Neuronal stem cell (in vitro differentiated cells): ENCODE data around the gene DGKD.

ENCODE experiments used
- DNase-seq: peaks from one replicate; pipeline ENCODE4 v3.0.0-alpha.2; 2013; ENCODE audit warnings: low spot score
- H2AFZ ChIP-seq: one replicate; pipeline ENCODE4 v1.6.1; 2013; ENCODE audit warnings: mild to moderate bottlenecking, low read length, inconsistent platforms
- H2AK5ac ChIP-seq: 2 replicates; pipeline ENCODE4 v1.6.1; 2013; ENCODE audit warnings: low read depth, mild to moderate bottlenecking, inconsistent platforms, low read length, moderate library complexity, mixed read lengths
- H2BK120ac ChIP-seq: 2 replicates; pipeline ENCODE4 v1.6.1; 2013; ENCODE audit warnings: low read depth, mild to moderate bottlenecking, inconsistent platforms, low read length, moderate library complexity, mixed read lengths
- H2BK12ac ChIP-seq: one replicate; pipeline ENCODE4 v1.6.1; 2013; ENCODE audit warnings: low read length, inconsistent platforms
- H2BK15ac ChIP-seq: 2 replicates; pipeline ENCODE4 v1.6.1; 2013; ENCODE audit warnings: mild to moderate bottlenecking, low read length, inconsistent platforms, mixed read lengths
- H2BK5ac ChIP-seq: one replicate; pipeline ENCODE4 v1.6.1; 2013; ENCODE audit warnings: inconsistent platforms, mild to moderate bottlenecking, low read length, moderate library complexity
- H3K14ac ChIP-seq: one replicate; pipeline ENCODE4 v1.6.1; 2013; ENCODE audit warnings: low read length, inconsistent platforms
- H3K18ac ChIP-seq: 2 replicates; pipeline ENCODE4 v1.6.1; 2013; ENCODE audit warnings: low read length, inconsistent platforms
- H3K23ac ChIP-seq: 2 replicates; pipeline ENCODE4 v1.6.1; 2013; ENCODE audit warnings: low read depth, mild to moderate bottlenecking, mixed read lengths, low read length, inconsistent platforms; ENCODE audit not compliant: poor library complexity
- H3K27ac ChIP-seq: replicated peaks from 3 replicates; pipeline ENCODE4 v1.5.1; 2013; ENCODE audit warnings: low read length, inconsistent platforms
- H3K27me3 ChIP-seq, 3 experiments: 2 replicates each; pipeline ENCODE4 v1.6.1; 2013; ENCODE audit warnings: low read length in 3 of 3, mild to moderate bottlenecking in 2 of 3, inconsistent platforms in 1 of 3, low read depth in 1 of 3, mixed read lengths in 1 of 3, moderate library complexity in 1 of 3; ENCODE audit not compliant: control insufficient read depth in 3 of 3, insufficient read depth in 3 of 3
- H3K36me3 ChIP-seq, 2 donors: replicated peaks in 1 of 2; 2 replicates each; pipeline ENCODE4 v1.6.1; 2013; ENCODE audit warnings: low read length in 2 of 2; ENCODE audit not compliant: control insufficient read depth in 2 of 2, insufficient read depth in 2 of 2
- H3K4ac ChIP-seq: 2 replicates; pipeline ENCODE4 v1.6.1; 2013; ENCODE audit warnings: inconsistent platforms, mild to moderate bottlenecking, low read length, moderate library complexity
- H3K4me1 ChIP-seq, 2 donors: 1 replicate in 1 of 2; 2 replicates in 1 of 2; pipeline ENCODE4 v1.6.1; 2013; ENCODE audit warnings: low read length in 2 of 2, low read depth in 1 of 2; ENCODE audit not compliant: control insufficient read depth in 2 of 2, insufficient read depth in 1 of 2
- H3K4me2 ChIP-seq: one replicate; pipeline ENCODE4 v1.6.1; 2013; ENCODE audit warnings: mild to moderate bottlenecking, low read length, inconsistent platforms; ENCODE audit not compliant: insufficient read depth, poor library complexity, severe bottlenecking
- H3K4me3 ChIP-seq, 2 donors: 2 replicates each; pipeline ENCODE4 v1.5.1; 2013; ENCODE audit warnings: low read length in 2 of 2, mild to moderate bottlenecking in 2 of 2, inconsistent platforms in 1 of 2, moderate library complexity in 1 of 2
- H3K79me1 ChIP-seq: one replicate; pipeline ENCODE4 v1.6.1; 2013; ENCODE audit warnings: low read depth, mild to moderate bottlenecking, inconsistent platforms, low read length, moderate library complexity
- H3K9ac ChIP-seq: one replicate; pipeline ENCODE4 v1.6.1; 2013; ENCODE audit warnings: mild to moderate bottlenecking, low read depth, low read length, inconsistent platforms; ENCODE audit not compliant: poor library complexity
- H3K9me3 ChIP-seq, 2 donors: replicated peaks in 1 of 2; 2 replicates each; pipeline versions ENCODE3 to v1.6.1; 2013; ENCODE audit warnings: low read length in 2 of 2, mild to moderate bottlenecking in 2 of 2, inconsistent platforms in 1 of 2, low read depth in 1 of 2, mixed read lengths in 1 of 2, moderate library complexity in 1 of 2; ENCODE audit not compliant: control insufficient read depth in 2 of 2, insufficient read depth in 1 of 2
- H4K8ac ChIP-seq: one replicate; pipeline ENCODE4 v1.6.1; 2013; ENCODE audit warnings: low read depth, mild to moderate bottlenecking, inconsistent platforms, low read length, moderate library complexity
- H4K91ac ChIP-seq: one replicate; pipeline ENCODE4 v1.6.1; 2013; ENCODE audit warnings: low read length, low read depth, mild to moderate bottlenecking, inconsistent platforms; ENCODE audit not compliant: poor library complexity
- WGBS, 2 donors: extraction: QIAGEN DNeasy Blood & Tissue Kit; methylation state at CpG; one replicate each; pipeline ENCODE4 v1.1.7; 2013; ENCODE audit warnings: missing lambda C conversion rate in 2 of 2, mixed read lengths in 1 of 2; ENCODE audit not compliant: insufficient read length in 2 of 2, insufficient replicate concordance in 1 of 2; ENCODE audit errors: extremely low coverage in 2 of 2; 5-methylcytosine and 5-hydroxymethylcytosine counted together

DGKD gene

DNA sequence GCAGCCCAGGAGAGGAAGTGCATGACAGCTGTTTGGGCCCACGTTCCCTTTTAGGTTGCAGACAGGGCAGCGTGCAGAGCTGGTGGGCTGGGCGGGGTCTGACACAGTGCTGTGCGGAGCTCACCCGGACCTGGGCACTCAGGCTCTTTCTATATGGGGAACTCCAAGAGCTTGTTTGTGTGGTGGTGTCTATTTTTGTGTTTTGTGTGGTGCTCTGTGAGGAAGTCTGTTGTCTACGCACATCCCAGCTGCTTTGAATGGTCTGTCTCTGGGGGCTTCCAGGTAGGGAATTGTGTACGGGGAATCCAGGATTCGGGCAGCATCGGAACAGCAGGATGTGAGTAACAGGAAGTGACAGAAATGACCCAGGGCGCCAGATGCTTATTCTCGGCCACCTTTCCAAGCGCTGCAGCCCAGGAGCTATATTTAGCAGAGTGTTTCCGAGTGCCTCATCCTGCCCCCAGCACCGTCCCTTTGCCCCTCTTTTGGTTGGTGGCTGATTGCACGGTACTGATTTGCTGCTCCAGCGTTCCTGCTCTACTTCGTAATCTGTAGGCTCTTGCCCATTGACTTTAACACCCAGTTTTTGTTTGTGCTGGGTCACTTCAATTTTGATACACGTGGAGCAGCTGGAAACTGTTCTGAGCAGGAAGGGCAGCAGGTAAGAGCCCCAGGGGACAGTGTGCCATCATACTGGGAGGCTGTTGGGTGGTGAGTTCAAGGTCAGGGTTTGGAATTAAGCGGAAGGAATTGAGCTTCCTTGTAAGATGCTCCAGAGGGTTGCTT lies 64.7 kb downstream of the DGKD start:
- peak overlapping the region; percentile 32 for H3K14ac ChIP-seq
- H3K9me3 ChIP-seq: no peaks in the 10 kb centered on the region
- H2AFZ ChIP-seq: no peak overlapping the region
- no peak overlapping the region for H2BK5ac ChIP-seq
- no peak overlapping the region for H4K91ac ChIP-seq
- no peak overlapping the region for H3K4ac ChIP-seq
- no peak overlapping the region for H2AK5ac ChIP-seq
- no peaks in the 10 kb centered on the region for H3K27me3 ChIP-seq
- no peaks in the 10 kb centered on the region for H3K36me3 ChIP-seq
- no peak overlapping the region for H3K4me3 ChIP-seq
- no peak overlapping the region for H2BK12ac ChIP-seq
- no peak overlapping the region for H3K4me2 ChIP-seq
- H2BK120ac ChIP-seq: no peak overlapping the region
- no peak overlapping the region for H4K8ac ChIP-seq
- H3K23ac ChIP-seq: no peak overlapping the region
- peaks cover 6% of the 10 kb centered on the region for H3K79me1 ChIP-seq
- H3K9ac ChIP-seq: no peak overlapping the region
- WGBS, 2 donors: no CpG with 5 or more reads among the region's 19 CpGs
- no peak overlapping the region for H2BK15ac ChIP-seq
- DNase-seq: no peak
- H3K27ac ChIP-seq: no peak overlapping the region
- H3K4me1 ChIP-seq: peaks cover 6 to 14% of the 10 kb centered on the region in 2 donors
- H3K18ac ChIP-seq: no peak overlapping the region

DNA sequence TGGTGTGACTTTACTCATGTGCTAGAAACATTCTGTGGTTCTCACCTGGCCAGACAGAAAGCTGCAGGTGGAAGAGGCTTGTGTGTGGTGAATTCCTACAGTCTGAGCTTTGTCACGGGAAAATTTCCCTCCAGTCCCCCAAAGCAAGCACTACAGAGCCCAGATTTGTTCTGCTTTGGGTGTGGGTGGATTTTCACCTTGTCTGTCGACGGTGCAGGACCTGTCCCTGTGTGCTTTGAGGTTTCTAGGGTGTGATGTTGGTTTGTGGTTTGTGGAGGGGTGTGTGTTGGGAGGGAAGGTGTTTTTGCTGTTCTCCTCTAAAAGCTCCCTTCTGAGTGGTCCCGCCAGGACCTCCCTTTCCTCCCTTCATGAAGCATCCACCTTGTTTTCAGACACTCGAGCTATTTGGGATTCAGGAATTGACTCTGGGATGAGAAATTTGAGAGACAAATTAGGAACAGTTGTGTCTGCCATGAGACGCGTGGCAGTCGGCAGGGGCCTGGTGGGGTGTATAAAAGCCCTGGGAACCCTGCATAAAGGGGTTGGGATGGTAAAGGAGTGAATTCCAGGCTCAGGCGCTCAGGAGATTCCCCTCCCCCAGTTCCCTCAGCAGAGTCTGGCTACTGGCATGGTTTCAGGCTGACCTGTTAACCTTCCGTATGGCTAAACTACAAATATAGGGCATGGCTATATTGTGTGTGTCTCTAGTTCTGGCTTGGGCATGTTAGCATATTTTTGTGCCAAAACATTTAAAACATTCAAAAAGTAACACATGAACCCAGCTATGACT lies 65.5 kb downstream of the DGKD start:
- Histone ChIP-seq H3K14ac (no peak overlapping the region), H4K91ac (no peak overlapping the region), H2BK12ac (no peak overlapping the region), H3K36me3 (no peaks in the 10 kb centered on the region), H3K4me2 (no peak overlapping the region), H3K18ac (no peak overlapping the region), H2AFZ (no peak overlapping the region), H3K9me3 (no peaks in the 10 kb centered on the region), H3K27me3 (no peaks in the 10 kb centered on the region), H3K4me3 (no peak overlapping the region), H3K4me1 (peaks cover 6 to 12% of the 10 kb centered on the region in 2 donors), H3K79me1 (peaks cover 3% of the 10 kb centered on the region), H2BK15ac (no peak overlapping the region), H3K9ac (no peak overlapping the region), H2BK5ac (no peak overlapping the region), H2AK5ac (no peak overlapping the region), H4K8ac (no peak overlapping the region), H3K23ac (no peak overlapping the region), H3K4ac (no peak overlapping the region), H3K27ac (no peak overlapping the region), H2BK120ac (no peak overlapping the region)
- DNase-seq: no peak
- no CpG with 5 or more reads among the region's 10 CpGs for WGBS, 2 donors

DNA sequence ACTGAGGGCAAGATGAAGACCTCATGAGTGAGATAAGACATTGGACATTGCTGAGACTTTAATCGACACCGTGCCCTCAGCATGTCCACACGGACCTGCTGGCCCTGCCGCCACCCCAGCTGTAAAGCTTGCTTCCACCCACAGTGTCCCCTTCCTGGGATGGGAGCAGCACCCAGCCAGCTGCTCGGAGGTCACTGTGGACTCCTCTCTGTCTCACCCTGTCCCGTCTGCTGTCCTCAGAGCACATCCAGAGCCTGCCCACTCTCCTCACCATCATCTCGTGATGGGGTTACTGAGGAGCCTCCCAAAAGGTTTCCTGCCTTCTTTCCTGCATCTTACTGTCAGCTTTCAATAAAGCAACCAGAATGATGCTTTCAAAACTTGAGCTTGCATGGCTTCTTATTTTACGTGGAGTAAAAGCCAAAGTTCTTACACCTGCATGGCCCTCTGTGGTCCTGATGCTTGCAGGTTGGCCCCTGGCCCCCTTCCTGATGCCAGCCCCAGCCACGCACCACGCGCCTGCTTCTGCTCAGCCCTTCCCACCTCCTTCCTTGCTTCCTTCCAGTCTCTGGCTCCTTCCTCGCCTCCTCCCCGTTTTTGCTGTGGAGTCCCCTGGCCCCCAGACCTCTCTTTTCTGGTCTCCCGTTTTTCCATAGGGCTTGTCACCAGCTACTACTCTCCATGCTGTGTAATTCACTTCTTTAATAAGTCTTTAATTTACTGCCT lies 67.0 kb downstream of the DGKD start:
- peak overlapping the region; percentile 35 for H2AK5ac ChIP-seq
- no peak for DNase-seq

More for the DNA sequence above, 67.0 kb downstream of the DGKD start:
- Histone ChIP-seq H3K4ac (no peak overlapping the region), H3K18ac (peak overlapping the region; percentile 30), H2BK12ac (peak overlapping the region; percentile 48), H3K4me1 (peaks cover 6 to 12% of the 10 kb centered on the region in 2 donors), H3K27ac (no peak overlapping the region), H3K4me2 (no peak overlapping the region), H3K36me3 (no peaks in the 10 kb centered on the region), H2AFZ (no peak overlapping the region), H4K8ac (no peak overlapping the region), H3K4me3 (no peak overlapping the region), H2BK120ac (no peak overlapping the region), H3K27me3 (no peaks in the 10 kb centered on the region), H3K14ac (no peak overlapping the region), H3K79me1 (peaks cover 3% of the 10 kb centered on the region), H4K91ac (no peak overlapping the region), H2BK15ac (no peak overlapping the region), H3K23ac (no peak overlapping the region), H3K9ac (no peak overlapping the region), H2BK5ac (no peak overlapping the region), H3K9me3 (no peaks in the 10 kb centered on the region)
- WGBS, 2 donors: no CpG with 5 or more reads among the region's 14 CpGs
